PC-9 (cell line): ENCODE data around the gene PRR15L.

Experiments used
- CTCF ChIP-seq: fragments of 200-600 bp; sonication (generic); conservative IDR thresholded peaks from 2 replicates; pipeline ENCODE4 v1.6.1; 2017; ENCODE audit warnings: mixed run types, antibody characterized with exemption, mild to moderate bottlenecking, moderate library complexity
- EZH2 ChIP-seq: fragments of 200-600 bp; sonication (generic); IDR thresholded peaks from 2 replicates; pipeline ENCODE4 v1.8.0; 2017; ENCODE audit warnings: antibody characterized with exemption, low read depth

GRCh38 chr17:47964856-47965255 is 7.2 kb upstream of the PRR15L start:
- no peak for TF ChIP-seq CTCF
- TF ChIP-seq EZH2 = no peak
